Calu3 (cell line): ENCODE results near the gene UFM1. TPM values are rescaled to one million over a fixed set of nuclear protein-coding genes. Genes with fewer than 3 reads are reported as not detected.
A peak's percentile ranks its signal among the peaks of the same experiment; 100 is the strongest.

Experiments used
- Bru-seq: library from RNA; stranded (reverse); fragments of 400-500 nt; gene quantifications from one replicate; lab custom pipeline; 2021; lab: Mats Ljungman, UMichigan
- BruChase-seq, 2 experiments: library from RNA; stranded (reverse); fragments of 400-500 nt; gene quantifications; one replicate each; lab custom pipeline; 2021; lab: Mats Ljungman, UMichigan
- BruUV-seq: library from RNA; stranded (reverse); fragments of 400-500 nt; replicated peaks from 2 replicates; lab custom pipeline; 2021; lab: Mats Ljungman, UMichigan
- CTCF ChIA-PET: fragments of 300-600 bp; sonication (Branson Sonifier 250); formaldehyde crosslinking; loops from one replicate; lab custom pipeline; 2022; ENCODE audit warnings: antibody characterized with exemption; lab: Charles Lee
- DNase-seq: peaks from one replicate; pipeline ENCODE4 v3.0.0; 2022
- H3K27ac Mint-ChIP-seq: one replicate; pipeline ENCODE4 v1.8.0; 2022; ENCODE audit warnings: mixed read lengths; ENCODE audit not compliant: unreplicated experiment
- H3K27me3 Mint-ChIP-seq: one replicate; pipeline ENCODE4 v1.8.0; 2022; ENCODE audit warnings: mixed read lengths; ENCODE audit not compliant: unreplicated experiment
- H3K36me3 Mint-ChIP-seq: one replicate; pipeline ENCODE4 v1.8.0; 2022; ENCODE audit warnings: mild to moderate bottlenecking, moderate library complexity, mixed read lengths; ENCODE audit not compliant: insufficient read depth, unreplicated experiment
- H3K4me1 Mint-ChIP-seq: one replicate; pipeline ENCODE4 v1.8.0; 2022; ENCODE audit warnings: mild to moderate bottlenecking, low read depth, mixed read lengths; ENCODE audit not compliant: unreplicated experiment
- H3K4me3 Mint-ChIP-seq: one replicate; pipeline ENCODE4 v1.8.0; 2022; ENCODE audit warnings: mild to moderate bottlenecking, low read depth, moderate library complexity, mixed read lengths; ENCODE audit not compliant: unreplicated experiment
- H3K9me3 Mint-ChIP-seq: one replicate; pipeline ENCODE4 v1.8.0; 2022; ENCODE audit warnings: low read depth, mixed read lengths; ENCODE audit not compliant: unreplicated experiment
- intact Hi-C: fragments of 100-400 bp; cut with micrococcal nuclease; formaldehyde crosslinking; loops from one replicate; pipeline ENCODE4 v1.10.0; 2022; ENCODE audit not compliant: unreplicated experiment
- long read RNA-seq: library from polyadenylated mRNA; stranded (forward); transcript quantifications from one replicate; pipeline ENCODE4 v2.0.0, GENCODE V29; 2022
- total RNA-seq: library from RNA; stranded (reverse); gene quantifications from 2 replicates; pipeline ENCODE4 v1.2.3, GENCODE V29; 2022
- TF ChIP-seq, protein P1 (sequence below): fragments of 200-600 bp; IDR thresholded peaks from one replicate; pipeline ENCODE4 v1.8.0; 2022; ENCODE audit warnings: antibody characterized with exemption; ENCODE audit not compliant: unreplicated experiment

Gene UFM1
- total RNA-seq: 40.1 and 44.0 TPM in 2 replicates
- percentile 93 among the genes with signal in this experiment for Bru-seq, nascent RNA
- BruChase-seq, experiment 1, labeled RNA remaining after a 6-hour chase: percentile 95 among the genes with signal in this experiment
- BruChase-seq, experiment 2, labeled RNA remaining after a 2-hour chase: percentile 95 among the genes with signal in this experiment
- long read RNA-seq, transcript UFM1-201 (6 exons, 3,138 nt): major isoform, 121 of 274 reads
- long read RNA-seq, partial matches to known transcripts: 7 of 274 reads
- long read RNA-seq, other reads (novel, unspliced or antisense): 144 of 274 reads

DNA sequence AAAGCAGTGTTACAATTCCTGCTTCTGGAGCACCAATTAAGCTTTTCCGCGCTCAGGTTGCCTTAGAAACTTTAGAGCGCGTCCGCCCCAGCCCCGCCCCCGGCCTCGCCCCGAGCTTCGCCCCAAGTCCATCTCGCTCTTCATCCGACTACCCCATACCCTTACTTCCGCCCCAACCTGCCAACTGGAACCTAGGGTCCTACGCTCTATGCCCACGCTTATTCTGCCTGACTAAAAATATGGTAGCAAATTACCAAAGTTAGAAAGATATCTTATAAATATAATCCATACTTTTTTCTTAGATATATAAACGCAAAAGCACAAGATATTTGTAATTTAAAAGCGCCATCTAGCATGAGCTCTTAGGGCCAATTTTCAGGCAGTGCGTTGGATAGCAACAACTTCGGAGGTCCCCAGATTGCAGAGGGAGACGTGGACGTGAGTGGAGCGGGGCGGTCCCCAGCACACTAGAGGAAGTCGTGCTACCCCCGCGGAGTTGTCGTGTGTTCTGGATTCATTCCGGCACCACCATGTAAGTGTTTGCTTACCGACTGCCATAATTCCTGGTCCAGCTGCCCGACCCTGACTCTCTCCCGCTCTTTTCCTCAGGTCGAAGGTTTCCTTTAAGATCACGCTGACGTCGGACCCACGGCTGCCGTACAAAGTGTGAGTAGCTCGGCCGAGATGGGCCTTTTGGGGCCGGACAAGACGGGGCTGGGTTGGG lies at the start of gene UFM1:
Gene UFM1, plus strand, starts transcription at position 462 of the 724 bp plus-strand sequence. Its CDS starts 69 bp downstream, at position 531.
- peak; percentile 85 for DNase-seq
- Mint-ChIP-seq H3K27me3 (no peaks in the 10 kb centered on the region), H3K4me1 (peaks cover 14% of the 10 kb centered on the region), H3K27ac (peak within 1 kb of the TSS; percentile 97), H3K9me3 (no peaks in the 10 kb centered on the region), H3K36me3 (peaks cover 46% of the 10 kb centered on the region), H3K4me3 (peak within 1 kb of the TSS; percentile 82)
- BruUV-seq: no TSS peak
- TF ChIP-seq, protein P1, sequence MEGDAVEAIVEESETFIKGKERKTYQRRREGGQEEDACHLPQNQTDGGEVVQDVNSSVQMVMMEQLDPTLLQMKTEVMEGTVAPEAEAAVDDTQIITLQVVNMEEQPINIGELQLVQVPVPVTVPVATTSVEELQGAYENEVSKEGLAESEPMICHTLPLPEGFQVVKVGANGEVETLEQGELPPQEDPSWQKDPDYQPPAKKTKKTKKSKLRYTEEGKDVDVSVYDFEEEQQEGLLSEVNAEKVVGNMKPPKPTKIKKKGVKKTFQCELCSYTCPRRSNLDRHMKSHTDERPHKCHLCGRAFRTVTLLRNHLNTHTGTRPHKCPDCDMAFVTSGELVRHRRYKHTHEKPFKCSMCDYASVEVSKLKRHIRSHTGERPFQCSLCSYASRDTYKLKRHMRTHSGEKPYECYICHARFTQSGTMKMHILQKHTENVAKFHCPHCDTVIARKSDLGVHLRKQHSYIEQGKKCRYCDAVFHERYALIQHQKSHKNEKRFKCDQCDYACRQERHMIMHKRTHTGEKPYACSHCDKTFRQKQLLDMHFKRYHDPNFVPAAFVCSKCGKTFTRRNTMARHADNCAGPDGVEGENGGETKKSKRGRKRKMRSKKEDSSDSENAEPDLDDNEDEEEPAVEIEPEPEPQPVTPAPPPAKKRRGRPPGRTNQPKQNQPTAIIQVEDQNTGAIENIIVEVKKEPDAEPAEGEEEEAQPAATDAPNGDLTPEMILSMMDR: no peak
- intact Hi-C loops: no loop called here
- CTCF ChIA-PET: interaction anchor here (0.5 to 1.6 kb wide), 4 partner anchors 37 to 840 kb away, joined by 3 to 5 read pairs (median 3); no protein-coding TSS in a partner anchor

DNA sequence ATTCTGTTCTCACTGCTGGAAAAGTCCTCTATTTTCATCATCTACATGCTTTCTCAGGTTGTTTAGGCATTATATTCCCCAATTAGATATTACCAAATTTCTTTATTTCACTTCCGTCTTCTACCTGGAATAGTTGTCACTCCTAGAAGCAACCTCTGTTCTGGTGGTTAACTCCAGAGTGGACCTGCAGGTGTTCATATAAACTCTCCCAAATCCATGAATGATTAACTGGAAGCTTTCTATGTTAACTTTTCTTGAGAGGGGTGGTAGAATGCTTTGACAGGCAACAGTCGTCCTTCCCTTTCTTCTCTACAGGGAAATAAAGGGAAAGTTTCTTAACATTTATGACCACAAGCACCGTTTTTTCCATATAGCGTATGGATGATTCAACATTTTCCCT lies 48.4 kb upstream of the UFM1 start:
- Mint-ChIP-seq H3K9me3 (peaks cover 3% of the 10 kb centered on the region), H3K27ac (no peak overlapping the region), H3K36me3 (no peaks in the 10 kb centered on the region), H3K4me1 (no peaks in the 10 kb centered on the region), H3K27me3 (no peaks in the 10 kb centered on the region), H3K4me3 (no peak overlapping the region)
- TF ChIP-seq, protein P1: no peak
- CTCF ChIA-PET: interaction anchor here (0.6 kb wide), 1 partner anchor 220 kb away, joined by 4 read pairs; no protein-coding TSS in a partner anchor
- no TSS peak for BruUV-seq
- DNase-seq: no peak
- intact Hi-C loops: no loop called here

DNA sequence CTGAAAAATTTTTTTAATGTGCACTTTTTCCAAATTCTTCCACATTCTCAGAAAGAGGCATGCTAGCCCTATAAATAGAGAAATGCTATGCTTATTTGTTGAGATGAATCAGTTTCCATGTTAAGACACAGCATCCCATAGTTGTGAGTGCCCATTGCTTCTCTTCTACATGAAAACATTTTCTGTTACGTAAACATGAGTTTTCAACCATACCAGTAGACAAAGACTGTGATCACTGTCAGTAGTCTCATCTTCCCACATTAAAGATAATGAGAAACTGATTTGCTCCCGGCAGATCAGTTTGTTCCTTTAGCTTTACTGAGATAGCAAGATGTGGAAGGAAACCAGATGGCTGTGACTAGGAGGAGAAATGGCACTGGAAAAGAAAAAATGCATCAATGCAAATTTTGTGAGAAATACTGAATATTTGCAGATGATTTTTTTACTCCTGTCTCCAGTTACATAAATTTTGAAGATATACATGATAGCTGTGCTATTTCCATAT lies 45.8 kb upstream of the UFM1 start:
- CTCF ChIA-PET: no interaction called here
- H3K36me3 Mint-ChIP-seq: no peaks in the 10 kb centered on the region
- no TSS peak for BruUV-seq
- no peak overlapping the region for H3K27ac Mint-ChIP-seq
- DNase-seq: no peak
- H3K4me1 Mint-ChIP-seq: no peaks in the 10 kb centered on the region
- no peaks in the 10 kb centered on the region for H3K27me3 Mint-ChIP-seq
- TF ChIP-seq, protein P1: no peak
- intact Hi-C loops: no loop called here
- no peak overlapping the region for H3K4me3 Mint-ChIP-seq
- peaks cover 3% of the 10 kb centered on the region for H3K9me3 Mint-ChIP-seq

DNA sequence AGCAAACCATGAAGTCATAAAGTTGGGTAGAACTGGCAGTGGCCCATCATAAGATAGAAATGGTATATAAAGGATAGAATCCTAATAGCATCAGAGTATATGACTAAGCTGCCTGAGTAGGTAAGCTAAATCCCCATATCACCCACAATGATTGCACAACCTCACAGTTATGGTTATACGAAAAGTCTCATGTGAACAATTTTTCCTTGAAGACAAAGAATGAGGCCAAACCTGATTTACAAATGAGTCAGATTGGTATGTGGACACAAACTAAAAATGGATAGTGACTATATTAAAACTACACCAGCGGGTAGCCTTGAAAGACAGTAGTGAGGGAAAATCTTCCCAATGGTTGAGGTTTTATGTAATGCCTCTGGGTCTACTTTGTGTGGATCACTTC lies 40.9 kb upstream of the UFM1 start:
- Mint-ChIP-seq H3K36me3 (no peaks in the 10 kb centered on the region), H3K9me3 (peaks cover 6% of the 10 kb centered on the region), H3K27me3 (no peaks in the 10 kb centered on the region), H3K4me1 (peaks cover 10% of the 10 kb centered on the region), H3K27ac (peak overlapping the region; percentile 16), H3K4me3 (no peak overlapping the region)
- TF ChIP-seq, protein P1: no peak
- DNase-seq: peak; percentile 24
- CTCF ChIA-PET: no interaction called here
- no TSS peak for BruUV-seq
- intact Hi-C loops: loop anchor here (5.0 kb wide), 1 partner anchor 36 kb away; no protein-coding TSS in a partner anchor
